PFSK-1 (cell line): ENCODE data around the gene CEACAM3.

Source experiments
- FOXP2 ChIP-seq: optimal IDR thresholded peaks from 2 replicates; pipeline ENCODE3; 2011; ENCODE audit warnings: borderline replicate concordance, control low read depth, inconsistent platforms; ENCODE audit not compliant: insufficient read depth; ENCODE audit errors: extremely low read length, extremely low read depth
- POLR2AphosphoS5 ChIP-seq: IDR thresholded peaks from 2 replicates; pipeline ENCODE4 v1.6.1; 2012; ENCODE audit warnings: low read depth, mild to moderate bottlenecking, control low read depth, low read length, moderate library complexity
- REST ChIP-seq, 2 experiments: IDR thresholded peaks; 2 replicates each; pipeline versions ENCODE4 v1.6.1 to v1.8.0; 2011 to 2012; ENCODE audit warnings: low read depth in 2 of 2, low read length in 2 of 2, control low read depth in 1 of 2, inconsistent platforms in 1 of 2, mild to moderate bottlenecking in 1 of 2, moderate library complexity in 1 of 2; ENCODE audit not compliant: insufficient read depth in 1 of 2
- SIN3A ChIP-seq: IDR thresholded peaks from 2 replicates; pipeline ENCODE4 v1.6.1; 2012; ENCODE audit warnings: mild to moderate bottlenecking, low read length, moderate library complexity, borderline replicate concordance; ENCODE audit not compliant: insufficient read depth
- TAF1 ChIP-seq: IDR thresholded peaks from 2 replicates; pipeline ENCODE4 v1.6.1; 2012; ENCODE audit warnings: low read length, control low read depth, borderline replicate concordance; ENCODE audit not compliant: insufficient read depth

Gene CEACAM3

DNA sequence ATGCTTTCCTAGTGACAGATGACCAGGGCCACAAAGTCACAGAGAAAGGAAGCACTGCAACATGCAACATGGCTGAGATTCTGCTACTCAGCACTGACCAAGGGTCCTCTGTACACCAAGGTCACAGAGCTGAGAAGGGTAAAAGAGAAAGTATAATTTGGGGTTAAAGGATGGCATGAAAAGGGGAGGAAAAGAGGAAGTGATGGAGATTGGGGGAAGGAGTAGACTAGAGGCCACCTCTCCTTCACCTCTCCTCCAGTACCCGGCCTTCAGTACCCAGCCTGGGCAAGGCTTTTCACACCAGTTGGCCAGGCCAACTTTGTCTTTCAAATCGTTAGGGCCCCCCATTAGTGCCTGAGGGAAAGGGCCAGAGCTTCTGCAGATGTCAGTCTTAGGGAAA lies 57.4 kb downstream of the CEACAM3 start:
- TF ChIP-seq TAF1, result no peak
- TF ChIP-seq REST (IDR thresholded peaks at IDR 0.05; ENCODE audit: insufficient read depth in 1 of 2, low read depth in 2 of 2, low read length in 2 of 2), result no peak
- TF ChIP-seq POLR2AphosphoS5, result no peak
- TF ChIP-seq SIN3A, result no peak
- no peak for TF ChIP-seq FOXP2

- TF ChIP-seq REST (IDR thresholded peaks at IDR 0.05; ENCODE audit: insufficient read depth in 1 of 2, low read depth in 2 of 2, low read length in 2 of 2) (no peak), SIN3A (no peak), FOXP2 (no peak), POLR2AphosphoS5 (no peak), TAF1 (no peak)
These were observed 62.8 kb downstream of the CEACAM3 start for GRCh38 chr19:41859213-41859617.

DNA sequence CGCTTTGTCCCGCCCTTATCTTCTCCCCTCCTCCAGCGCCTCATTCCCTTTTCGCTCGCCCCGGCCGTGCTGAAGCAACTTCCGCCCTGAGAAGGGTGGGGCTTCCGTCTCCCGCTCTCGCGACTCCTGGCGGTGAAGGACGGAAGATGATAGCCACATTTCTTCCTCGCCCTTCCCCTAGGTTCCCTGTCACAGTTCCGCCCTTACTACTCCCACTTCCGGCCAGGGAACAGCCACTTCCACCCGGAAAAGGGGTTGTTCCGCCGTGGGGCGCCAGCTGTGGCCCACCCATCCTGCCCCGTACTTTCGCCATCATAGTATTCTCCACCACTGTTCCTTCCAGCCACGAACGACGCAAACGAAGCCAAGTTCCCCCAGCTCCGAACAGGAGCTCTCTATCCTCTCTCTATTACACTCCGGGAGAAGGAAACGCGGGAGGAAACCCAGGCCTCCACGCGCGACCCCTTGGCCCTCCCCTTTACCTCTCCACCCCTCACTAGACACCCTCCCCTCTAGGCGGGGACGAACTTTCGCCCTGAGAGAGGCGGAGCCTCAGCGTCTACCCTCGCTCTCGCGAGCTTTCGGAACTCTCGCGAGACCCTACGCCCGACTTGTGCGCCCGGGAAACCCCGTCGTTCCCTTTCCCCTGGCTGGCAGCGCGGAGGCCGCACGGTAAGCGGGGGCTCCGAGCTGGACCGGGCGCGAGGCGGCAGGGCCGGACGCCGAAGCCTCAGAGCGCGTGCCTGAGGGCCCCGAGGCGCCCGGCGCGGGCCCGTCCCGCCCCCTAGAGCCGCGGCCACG lies 63.4 kb downstream of the CEACAM3 start, which contains the start of gene RPS19:
Gene RPS19 (plus strand): TSS at position 638 of the 801 bp plus-strand sequence. CDS start 520 bp downstream, outside the sequence.
- TF ChIP-seq REST (IDR thresholded peaks at IDR 0.05; ENCODE audit: insufficient read depth in 1 of 2, low read depth in 2 of 2, low read length in 2 of 2) (peak; percentile 16 to 64; a peak in 1 of 4 replicates), FOXP2 (peak; percentile 75), POLR2AphosphoS5 (peak; percentile 89), SIN3A (peak; percentile 97), TAF1 (peak; percentile 94)

GRCh38 chr19:41860419-41861115 lies 64.2 kb downstream of the CEACAM3 start:
- TF ChIP-seq SIN3A, result no peak
- no peak for TF ChIP-seq FOXP2
- TF ChIP-seq POLR2AphosphoS5, result no peak; the same call in 1 of the 2 replicates
- TF ChIP-seq TAF1, result peak; percentile 24; the same call in 1 of the 2 replicates
- no peak for TF ChIP-seq REST (IDR thresholded peaks at IDR 0.05; ENCODE audit: insufficient read depth in 1 of 2, low read depth in 2 of 2, low read length in 2 of 2)
